ENCODE results near the gene MLLT1. TPM values are rescaled to one million over a fixed set of nuclear protein-coding genes. Genes with fewer than 3 reads are reported as not detected.

MLLT1 gene
- total RNA-seq, 1 experiment from 2014 or later, result 29.0 TPM

DNA sequence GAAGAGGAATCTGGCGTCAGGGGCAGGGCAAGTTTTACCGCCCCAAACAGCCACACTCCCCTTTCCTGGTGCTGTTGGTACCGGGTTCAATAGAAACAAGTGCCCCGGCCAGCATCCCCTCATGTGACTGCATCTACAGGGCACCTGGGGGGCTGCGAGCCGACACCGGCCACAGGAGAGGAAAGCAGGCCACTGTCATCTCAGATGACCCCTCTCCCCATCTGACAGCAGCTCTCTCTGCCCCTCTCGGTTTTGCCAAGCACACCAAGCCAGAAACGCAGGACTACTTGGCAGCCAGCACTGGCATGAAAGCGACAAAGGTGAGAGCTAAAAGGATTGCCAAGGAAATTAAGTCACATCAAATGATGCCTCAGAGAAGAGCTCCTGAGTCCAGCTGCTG, 37.1 kb downstream of the MLLT1 start:
- no peak for ATAC-seq
- peaks cover 80% of the 10 kb centered on the region for H3K79me2 ChIP-seq (ENCODE audit: low read length)
- TF ChIP-seq, protein P1, sequence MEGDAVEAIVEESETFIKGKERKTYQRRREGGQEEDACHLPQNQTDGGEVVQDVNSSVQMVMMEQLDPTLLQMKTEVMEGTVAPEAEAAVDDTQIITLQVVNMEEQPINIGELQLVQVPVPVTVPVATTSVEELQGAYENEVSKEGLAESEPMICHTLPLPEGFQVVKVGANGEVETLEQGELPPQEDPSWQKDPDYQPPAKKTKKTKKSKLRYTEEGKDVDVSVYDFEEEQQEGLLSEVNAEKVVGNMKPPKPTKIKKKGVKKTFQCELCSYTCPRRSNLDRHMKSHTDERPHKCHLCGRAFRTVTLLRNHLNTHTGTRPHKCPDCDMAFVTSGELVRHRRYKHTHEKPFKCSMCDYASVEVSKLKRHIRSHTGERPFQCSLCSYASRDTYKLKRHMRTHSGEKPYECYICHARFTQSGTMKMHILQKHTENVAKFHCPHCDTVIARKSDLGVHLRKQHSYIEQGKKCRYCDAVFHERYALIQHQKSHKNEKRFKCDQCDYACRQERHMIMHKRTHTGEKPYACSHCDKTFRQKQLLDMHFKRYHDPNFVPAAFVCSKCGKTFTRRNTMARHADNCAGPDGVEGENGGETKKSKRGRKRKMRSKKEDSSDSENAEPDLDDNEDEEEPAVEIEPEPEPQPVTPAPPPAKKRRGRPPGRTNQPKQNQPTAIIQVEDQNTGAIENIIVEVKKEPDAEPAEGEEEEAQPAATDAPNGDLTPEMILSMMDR (conservative IDR thresholded peaks at IDR 0.05; ENCODE audit: low read depth, low read length), result no peak
- TF ChIP-seq EZH2 (IDR thresholded peaks at IDR 0.05; ENCODE audit: low read length, unreplicated experiment), result no peak
- no peak for TF ChIP-seq EZH2phosphoT487 (IDR thresholded peaks at IDR 0.05; ENCODE audit: borderline replicate concordance, low read length)
- peaks cover 5% of the 10 kb centered on the region; the same call in 1 of the 2 replicates for H4K20me1 ChIP-seq (ENCODE audit: low read length)
- H3F3A ChIP-seq (ENCODE audit: low read length, unreplicated experiment), result no peaks in the 10 kb centered on the region
- H3K9me2 ChIP-seq (replicated peaks; ENCODE audit: low read length), result no peaks in the 10 kb centered on the region
- no peak overlapping the region for H3K9ac ChIP-seq (ENCODE audit: low read length)
- no peak for DNase-seq
- ChIA-PET CTCF (no interaction called here), POLR2A (ENCODE audit: unreplicated experiment) (no interaction called here)
- intact Hi-C loops (cut with micrococcal nuclease), result no loop called here
- H3K9me3 ChIP-seq (ENCODE audit: low read length), result no peaks in the 10 kb centered on the region
- BruUV-seq (replicated peaks), result no TSS peak
- H3K27me3 ChIP-seq (ENCODE audit: low read length), result no peaks in the 10 kb centered on the region
- no peak overlapping the region for H3K4me3 ChIP-seq (ENCODE audit: low read length)
- peaks cover 17% of the 10 kb centered on the region for H3K4me1 ChIP-seq (ENCODE audit: insufficient read depth, low read length)
- H3K4me2 ChIP-seq (ENCODE audit: low read length), result no peak overlapping the region
- peaks cover 9% of the 10 kb centered on the region; the same call in 1 of the 2 replicates for H3K36me3 ChIP-seq (ENCODE audit: low read depth, low read length)
- no peak overlapping the region for H2AFZ ChIP-seq (ENCODE audit: low read length)
- H3K27ac ChIP-seq (ENCODE audit: low read length), result no peak overlapping the region

DNA sequence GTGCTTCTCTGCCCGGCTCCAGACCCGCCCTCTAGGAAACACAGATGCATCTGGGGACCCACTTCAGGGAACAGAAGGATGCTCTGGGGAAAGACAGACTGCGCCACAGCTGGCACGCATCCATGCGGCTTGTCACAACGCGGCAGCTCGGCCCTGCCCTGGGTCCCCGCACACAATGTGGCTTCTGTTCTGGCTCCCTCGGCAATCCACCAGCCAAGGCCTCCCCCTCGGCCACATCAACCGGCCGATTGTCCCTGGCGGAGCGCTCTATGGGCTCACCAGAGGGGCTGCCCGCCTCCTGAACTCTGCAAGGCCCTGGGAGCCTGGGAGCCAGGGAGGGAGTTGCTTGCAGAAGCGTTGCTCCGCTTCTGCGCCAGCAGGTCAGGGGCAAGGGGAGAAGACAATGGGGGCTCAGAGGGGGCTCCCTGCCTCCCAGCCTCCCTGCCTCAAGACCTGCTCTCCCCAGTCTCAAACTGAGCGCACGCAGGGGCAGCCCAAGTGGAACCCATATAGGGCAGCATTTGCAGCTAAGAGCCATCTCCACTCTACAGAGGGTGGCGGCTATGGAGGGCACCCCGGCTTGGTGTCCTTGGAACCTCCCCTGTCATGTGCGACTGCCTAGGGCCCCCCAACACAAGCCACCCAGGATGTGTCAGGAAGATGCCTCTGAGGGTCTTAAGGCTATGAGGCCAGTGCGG, 37.9 kb downstream of the MLLT1 start:
- Histone ChIP-seq H3K9me3 (ENCODE audit: low read length) (no peaks in the 10 kb centered on the region), H3K9me2 (replicated peaks; ENCODE audit: low read length) (no peaks in the 10 kb centered on the region), H3K4me2 (ENCODE audit: low read length) (no peak overlapping the region), H3K9ac (ENCODE audit: low read length) (no peak overlapping the region), H3K4me3 (ENCODE audit: low read length) (no peak overlapping the region), H4K20me1 (ENCODE audit: low read length) (peaks cover 5% of the 10 kb centered on the region; the same call in 1 of the 2 replicates), H3K27me3 (ENCODE audit: low read length) (no peaks in the 10 kb centered on the region), H2AFZ (ENCODE audit: low read length) (no peak overlapping the region), H3F3A (ENCODE audit: low read length, unreplicated experiment) (no peaks in the 10 kb centered on the region), H3K36me3 (ENCODE audit: low read depth, low read length) (peaks cover 3% of the 10 kb centered on the region; the same call in 1 of the 2 replicates), H3K27ac (ENCODE audit: low read length) (no peak overlapping the region), H3K79me2 (ENCODE audit: low read length) (peaks cover 81% of the 10 kb centered on the region), H3K4me1 (ENCODE audit: insufficient read depth, low read length) (peaks cover 22% of the 10 kb centered on the region)
- intact Hi-C loops (cut with micrococcal nuclease), result no loop called here
- TF ChIP-seq EZH2 (IDR thresholded peaks at IDR 0.05; ENCODE audit: low read length, unreplicated experiment), result no peak
- no peak for TF ChIP-seq EZH2phosphoT487 (IDR thresholded peaks at IDR 0.05; ENCODE audit: borderline replicate concordance, low read length)
- TF ChIP-seq, protein P1 (conservative IDR thresholded peaks at IDR 0.05; ENCODE audit: low read depth, low read length), result no peak
- ATAC-seq (no peak), DNase-seq (no peak)
- ChIA-PET CTCF (no interaction called here), POLR2A (ENCODE audit: unreplicated experiment) (no interaction called here)
- BruUV-seq (replicated peaks), result no TSS peak

DNA sequence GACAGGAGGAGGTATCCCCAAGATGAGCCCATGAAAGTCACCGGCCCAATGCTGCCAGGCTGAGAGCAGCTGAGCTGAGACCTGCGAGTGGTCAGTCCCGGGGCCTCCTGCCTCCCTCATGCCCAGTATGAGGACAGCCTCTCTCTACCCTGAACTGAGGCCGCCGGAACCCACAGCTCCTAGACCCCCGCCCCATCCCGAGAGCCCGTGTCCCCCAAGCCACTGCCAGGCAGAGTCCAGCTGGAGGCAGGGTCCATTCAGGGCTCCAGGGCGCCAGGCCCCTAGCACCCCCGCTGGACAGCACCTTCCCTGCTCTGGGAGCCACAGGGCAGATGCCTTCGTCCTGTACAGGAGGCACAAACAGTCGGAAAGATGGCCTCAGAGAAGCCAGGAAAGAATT, 38.7 kb downstream of the MLLT1 start:
- no peak for DNase-seq
- no peak for ATAC-seq
- Histone ChIP-seq H3K27ac (ENCODE audit: low read length) (no peak overlapping the region), H3K4me2 (ENCODE audit: low read length) (no peak overlapping the region), H3K27me3 (ENCODE audit: low read length) (no peaks in the 10 kb centered on the region), H2AFZ (ENCODE audit: low read length) (no peak overlapping the region), H3K36me3 (ENCODE audit: low read depth, low read length) (no peaks in the 10 kb centered on the region), H3K4me1 (ENCODE audit: insufficient read depth, low read length) (peaks cover 28% of the 10 kb centered on the region), H3F3A (ENCODE audit: low read length, unreplicated experiment) (no peaks in the 10 kb centered on the region), H4K20me1 (ENCODE audit: low read length) (peaks cover 5% of the 10 kb centered on the region; the same call in 1 of the 2 replicates), H3K9me2 (replicated peaks; ENCODE audit: low read length) (no peaks in the 10 kb centered on the region), H3K9ac (ENCODE audit: low read length) (no peak overlapping the region), H3K4me3 (ENCODE audit: low read length) (no peak overlapping the region), H3K79me2 (ENCODE audit: low read length) (peaks cover 81% of the 10 kb centered on the region), H3K9me3 (ENCODE audit: low read length) (no peaks in the 10 kb centered on the region)
- TF ChIP-seq EZH2phosphoT487 (IDR thresholded peaks at IDR 0.05; ENCODE audit: borderline replicate concordance, low read length) (no peak), EZH2 (IDR thresholded peaks at IDR 0.05; ENCODE audit: low read length, unreplicated experiment) (no peak)
- TF ChIP-seq, protein P1 (conservative IDR thresholded peaks at IDR 0.05; ENCODE audit: low read depth, low read length), result no peak
- CTCF ChIA-PET, result no interaction called here
- POLR2A ChIA-PET (ENCODE audit: unreplicated experiment), result no interaction called here
- intact Hi-C loops (cut with micrococcal nuclease), result no loop called here
- BruUV-seq (replicated peaks), result no TSS peak

All from PC-3 (cell line).